ENCODE data around the gene MRPL47. TPM values are rescaled to one million over a fixed set of nuclear protein-coding genes. Genes with fewer than 3 reads are reported as not detected.
"Not testable (repeated sequence)": the region's sequence is repeated elsewhere in the genome, so short reads cannot be mapped to it uniquely, and the experiment has no call there.

Gene MRPL47
- total RNA-seq, 1 donor from 2014 or later = 24.5 TPM

DNA sequence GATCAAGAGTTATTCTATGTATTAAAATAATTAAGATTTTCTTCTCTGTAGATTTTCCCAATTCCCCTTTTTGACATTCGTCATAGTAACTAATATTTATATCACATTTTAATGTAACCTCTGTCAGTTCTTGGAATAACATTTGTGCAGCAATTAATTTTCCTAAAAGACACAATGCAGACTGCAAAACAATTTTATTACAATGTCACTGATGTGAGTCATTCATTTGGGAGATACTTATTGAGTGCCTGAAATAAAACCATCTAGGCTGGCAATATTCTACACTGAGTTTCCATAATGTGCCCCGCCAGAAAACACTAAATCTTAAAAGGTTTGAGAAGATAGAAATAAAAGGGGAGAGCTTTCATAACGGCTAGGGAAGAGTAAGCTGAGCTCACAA lies 41.7 kb upstream of the MRPL47 start:
- no peaks in the 10 kb centered on the region for H3K9me3 ChIP-seq
- H3K27me3 ChIP-seq = no peaks in the 10 kb centered on the region
- DNase-seq (no peak), ATAC-seq (no peak)
- intact Hi-C loops (cut with DNase I) = no loop called here
- no peaks in the 10 kb centered on the region for H3K36me3 ChIP-seq
- peaks cover 3% of the 10 kb centered on the region for H3K4me1 ChIP-seq
- no peak overlapping the region for H3K27ac ChIP-seq
- no peak overlapping the region for H3K4me3 ChIP-seq
- TF ChIP-seq CTCF (IDR thresholded peaks at IDR 0.05) = no peak

DNA sequence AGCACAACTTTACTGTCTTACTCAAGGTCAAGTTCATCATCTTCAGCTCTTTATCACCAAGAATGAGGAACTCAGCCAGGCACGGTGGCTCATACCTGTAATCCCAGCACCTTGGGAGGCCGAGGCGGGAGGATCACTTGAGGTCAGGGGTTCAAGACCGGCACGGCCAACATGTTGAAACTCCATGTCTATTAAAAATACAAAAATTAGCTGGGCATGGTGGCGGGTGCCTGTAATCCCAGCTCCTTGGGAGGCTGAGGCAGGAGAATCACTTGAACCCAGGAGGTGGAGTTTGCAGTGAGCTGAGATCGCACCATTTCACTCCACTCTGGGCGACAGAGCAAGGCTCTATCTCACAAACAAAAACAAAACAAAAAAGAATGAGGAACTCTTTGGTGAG lies 39.4 kb upstream of the MRPL47 start:
- DNase-seq; H3K9me3 ChIP-seq; ATAC-seq; H3K36me3 ChIP-seq; H3K27me3 ChIP-seq; H3K4me1 ChIP-seq; intact Hi-C loops (cut with DNase I); H3K4me3 ChIP-seq: not testable (repeated sequence)
- H3K27ac ChIP-seq = peak overlapping the region; percentile 47

DNA sequence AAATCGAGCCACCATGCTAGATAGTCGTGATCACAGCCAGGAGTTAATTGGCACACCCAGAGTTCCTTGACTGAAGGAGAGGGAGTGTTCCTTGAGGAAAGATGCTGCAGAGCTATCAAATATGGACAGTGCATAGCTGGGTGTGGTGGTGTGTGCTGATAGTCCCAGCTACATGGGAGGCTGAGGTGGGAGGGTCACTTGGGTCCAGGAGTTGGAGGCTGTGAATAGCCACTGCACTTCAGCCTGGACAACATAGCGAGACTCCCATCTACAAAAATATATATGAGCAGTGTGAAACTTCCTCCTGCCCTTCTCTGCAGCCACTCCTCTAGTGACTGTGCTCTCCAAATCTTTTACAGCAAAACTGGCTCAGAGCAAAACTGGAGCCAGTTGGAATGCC lies 38.4 kb upstream of the MRPL47 start:
- DNase-seq (no peak), ATAC-seq (no peak)
- Histone ChIP-seq H3K4me1 (peaks cover 3% of the 10 kb centered on the region), H3K4me3 (no peak overlapping the region), H3K27me3 (no peaks in the 10 kb centered on the region), H3K9me3 (no peaks in the 10 kb centered on the region), H3K27ac (no peak overlapping the region), H3K36me3 (no peaks in the 10 kb centered on the region)
- intact Hi-C loops (cut with DNase I) = no loop called here
- no peak for TF ChIP-seq CTCF (IDR thresholded peaks at IDR 0.05)

GRCh38 chr3:179640469-179640868 lies 36.0 kb upstream of the MRPL47 start:
- intact Hi-C loops (cut with DNase I) = no loop called here
- no peak for ATAC-seq
- Histone ChIP-seq H3K9me3 (no peaks in the 10 kb centered on the region), H3K4me1 (peaks cover 3% of the 10 kb centered on the region), H3K27ac (no peak overlapping the region), H3K4me3 (no peak overlapping the region), H3K36me3 (no peaks in the 10 kb centered on the region), H3K27me3 (no peaks in the 10 kb centered on the region)
- no peak for DNase-seq
- no peak for TF ChIP-seq CTCF (IDR thresholded peaks at IDR 0.05)

DNA sequence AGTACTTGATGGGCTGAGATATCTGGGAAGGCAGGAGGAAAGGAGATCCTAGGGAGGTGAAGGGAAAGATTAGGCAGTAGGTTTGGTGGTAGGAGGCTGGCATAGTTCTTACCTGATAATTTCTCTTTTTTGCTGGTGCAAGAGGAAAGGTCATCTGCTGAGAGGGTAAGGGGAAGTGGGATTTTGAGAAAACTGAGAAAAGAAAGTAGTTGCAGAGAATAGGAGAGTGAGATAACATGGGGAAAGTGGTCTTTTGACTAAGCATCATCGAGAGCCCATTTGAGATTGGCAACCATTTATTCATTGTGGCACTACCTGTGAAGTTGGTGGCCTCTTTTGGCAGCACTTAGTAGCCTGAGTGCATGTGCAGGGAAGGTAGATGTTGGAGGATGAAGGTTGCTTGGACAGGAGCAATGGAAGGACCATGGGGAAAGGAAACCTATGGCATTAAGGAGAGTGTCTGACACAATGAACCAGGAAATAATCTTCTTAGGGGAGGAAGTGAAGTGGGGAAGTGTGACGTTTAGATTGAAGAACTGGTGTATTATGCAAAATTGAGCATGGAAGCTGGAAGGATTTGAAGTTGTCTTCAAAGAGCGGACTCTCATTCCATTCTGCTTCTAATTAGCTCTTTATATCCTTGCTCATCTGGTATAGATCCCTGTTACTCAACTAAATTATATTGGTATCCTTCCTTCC lies 26.5 kb upstream of the MRPL47 start:
- Histone ChIP-seq H3K36me3 (no peaks in the 10 kb centered on the region), H3K27ac (no peak overlapping the region), H3K4me3 (no peak overlapping the region), H3K9me3 (no peaks in the 10 kb centered on the region), H3K4me1 (no peaks in the 10 kb centered on the region), H3K27me3 (no peaks in the 10 kb centered on the region)
- ATAC-seq = no peak
- no peak for DNase-seq
- intact Hi-C loops (cut with DNase I) = no loop called here
- no peak for TF ChIP-seq CTCF (IDR thresholded peaks at IDR 0.05)

DNA sequence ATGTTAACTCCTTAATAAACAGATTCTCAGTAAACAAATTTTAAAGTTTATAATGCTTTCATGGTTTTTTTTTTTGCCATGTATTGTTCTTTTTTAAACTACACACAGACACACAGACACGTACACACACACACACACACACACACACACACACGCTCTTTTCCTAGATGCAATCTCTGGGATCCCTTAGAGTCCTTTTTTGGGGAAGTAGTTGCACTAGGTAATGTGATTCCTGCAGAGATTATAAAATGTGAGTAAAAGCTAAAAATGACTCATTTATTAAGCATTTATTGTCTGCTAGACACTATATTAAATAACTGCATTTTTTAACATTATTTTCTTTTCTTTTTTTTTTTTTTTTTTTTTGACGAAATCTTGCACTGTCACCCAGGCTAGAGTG lies 20.0 kb upstream of the MRPL47 start:
- no peak for ATAC-seq
- peaks cover 48% of the 10 kb centered on the region for H3K36me3 ChIP-seq
- no peaks in the 10 kb centered on the region for H3K4me1 ChIP-seq
- TF ChIP-seq CTCF (IDR thresholded peaks at IDR 0.05) = no peak
- H3K27me3 ChIP-seq = no peaks in the 10 kb centered on the region
- H3K4me3 ChIP-seq = no peak overlapping the region
- no peaks in the 10 kb centered on the region for H3K9me3 ChIP-seq
- no peak for DNase-seq
- intact Hi-C loops (cut with DNase I) = no loop called here
- no peak overlapping the region for H3K27ac ChIP-seq
